CD4-positive, alpha-beta T cell treated with Interleukin-12 subunit alpha and Interleukin-12 subunit beta, for 1 hour (primary cell): ENCODE data around the gene EFNB2.

Experiments used
- DNase-seq: peaks from one replicate; pipeline ENCODE4 v3.0.0-alpha.2; 2020

The EFNB2 gene

DNA sequence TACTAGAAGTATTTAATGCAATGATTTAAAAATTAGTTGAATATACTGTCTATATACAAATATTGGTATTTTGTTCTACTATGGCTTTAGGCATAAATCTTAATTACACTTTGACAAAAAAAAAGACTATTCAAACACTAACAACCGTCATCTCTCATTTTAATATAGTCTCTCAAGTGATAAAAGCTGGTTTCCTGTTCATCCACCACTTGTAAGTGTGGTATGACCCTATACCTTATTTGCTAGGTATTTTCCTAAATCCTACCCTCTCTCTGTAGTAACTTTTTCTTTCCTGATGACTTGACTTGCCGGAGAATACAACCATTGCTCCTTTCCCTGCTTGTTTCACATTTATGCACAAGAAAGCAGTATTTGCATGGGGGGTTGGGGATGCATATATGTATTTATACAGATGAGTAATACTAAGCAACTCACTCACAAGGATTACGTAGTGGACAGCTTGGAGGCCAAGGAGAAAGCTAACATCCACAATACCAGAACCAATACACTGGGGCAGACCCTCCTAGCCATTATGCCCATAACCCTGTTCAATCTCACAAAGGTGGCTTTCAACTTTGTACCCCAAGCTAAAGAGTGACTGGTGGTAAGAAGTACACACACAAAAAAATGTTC, 12.7 kb upstream of the EFNB2 start:
- DNase-seq, result no peak

DNA sequence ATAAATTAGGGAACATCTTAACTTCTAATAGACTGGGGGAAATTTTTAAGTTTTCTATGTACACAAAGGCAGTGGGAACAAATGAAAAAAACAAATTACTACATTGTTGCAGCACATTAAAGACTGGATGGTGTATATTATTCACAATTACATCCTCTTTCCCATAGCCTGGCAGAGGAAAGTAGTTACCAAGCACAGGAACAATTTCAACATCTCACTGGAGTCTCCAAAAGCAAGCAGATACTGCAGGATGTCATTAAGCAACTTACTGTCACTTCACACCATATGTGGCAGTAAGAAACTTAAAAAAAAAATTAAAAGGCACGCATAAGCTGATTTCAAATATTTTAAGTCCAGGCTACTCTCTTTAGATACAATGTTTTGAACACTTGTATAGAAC, 6.4 kb upstream of the EFNB2 start:
- no peak for DNase-seq

DNA sequence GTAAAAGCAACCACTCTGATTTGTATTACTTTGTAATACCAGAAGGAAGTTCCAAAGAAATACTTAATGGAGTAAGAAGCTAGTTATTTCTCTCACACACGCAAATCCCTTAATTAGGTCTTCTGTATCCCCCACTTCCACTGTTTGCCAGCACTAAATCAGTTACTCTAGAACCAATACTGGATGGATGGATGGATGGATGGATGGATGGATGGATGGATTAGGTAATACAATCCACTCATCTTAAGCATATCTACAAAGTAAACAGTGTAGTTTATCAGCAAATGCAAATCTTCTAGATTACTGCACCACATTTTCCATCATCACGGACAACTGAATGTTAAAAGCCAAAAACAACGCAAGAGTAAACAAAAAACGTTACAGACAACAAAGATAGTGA, 5.2 kb upstream of the EFNB2 start:
- DNase-seq, result no peak

DNA sequence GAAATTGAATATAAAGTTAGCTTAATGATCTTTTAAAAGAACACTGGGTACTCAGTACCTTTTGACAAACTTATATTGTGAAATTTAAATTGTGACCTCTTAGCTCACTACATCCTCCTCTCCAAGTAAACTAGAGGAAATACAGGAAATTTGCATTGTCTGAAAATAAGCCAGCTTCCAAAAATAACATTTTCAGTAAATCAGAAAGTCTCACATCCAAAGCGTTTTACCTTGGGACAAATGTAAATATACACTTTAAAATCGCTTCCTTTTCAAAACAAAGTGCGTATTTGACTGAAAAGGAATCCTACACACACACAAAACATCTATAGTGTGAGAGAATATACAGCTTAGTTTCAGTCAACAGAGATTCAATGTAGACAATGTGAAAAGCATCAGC, 2.1 kb upstream of the EFNB2 start:
- no peak for DNase-seq

DNA sequence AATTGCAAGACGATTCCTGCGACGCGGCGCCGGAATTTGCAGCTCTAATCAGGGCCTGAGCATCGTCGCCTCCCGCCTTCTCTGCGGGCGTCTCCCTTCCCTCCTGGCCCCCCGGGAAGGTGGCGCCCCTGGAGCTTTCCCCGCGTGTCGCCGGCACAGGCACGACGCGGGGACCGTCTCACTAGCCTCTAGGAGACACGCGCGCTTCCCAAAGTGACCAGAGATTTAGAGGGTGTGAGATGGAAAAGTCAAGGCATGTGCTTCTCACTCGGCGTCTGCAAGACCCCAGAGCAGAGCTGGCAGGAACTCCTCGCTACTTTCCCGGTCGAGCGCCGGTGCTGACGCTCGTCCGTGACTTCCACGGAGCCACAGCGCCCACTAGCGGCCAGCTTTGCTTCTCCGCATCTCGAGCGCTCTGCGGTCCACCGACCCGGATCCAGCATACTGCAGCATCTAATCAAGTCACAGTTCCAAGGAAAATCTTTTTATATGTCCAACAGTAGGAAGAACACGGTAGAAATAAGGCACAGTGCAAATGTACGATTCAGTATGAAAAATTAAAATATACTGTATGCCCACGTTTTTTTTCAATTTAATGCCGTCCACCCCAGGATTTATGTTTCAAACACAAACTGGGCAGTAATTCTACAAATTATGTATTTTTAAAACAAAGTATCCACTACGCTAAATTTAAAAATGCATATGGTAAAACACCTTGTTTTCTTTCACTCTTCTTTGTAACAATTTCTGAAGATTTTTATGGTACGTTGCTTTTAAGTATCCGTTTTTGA, 977 bp upstream of the EFNB2 start:
- DNase-seq, result peak; percentile 87

DNA sequence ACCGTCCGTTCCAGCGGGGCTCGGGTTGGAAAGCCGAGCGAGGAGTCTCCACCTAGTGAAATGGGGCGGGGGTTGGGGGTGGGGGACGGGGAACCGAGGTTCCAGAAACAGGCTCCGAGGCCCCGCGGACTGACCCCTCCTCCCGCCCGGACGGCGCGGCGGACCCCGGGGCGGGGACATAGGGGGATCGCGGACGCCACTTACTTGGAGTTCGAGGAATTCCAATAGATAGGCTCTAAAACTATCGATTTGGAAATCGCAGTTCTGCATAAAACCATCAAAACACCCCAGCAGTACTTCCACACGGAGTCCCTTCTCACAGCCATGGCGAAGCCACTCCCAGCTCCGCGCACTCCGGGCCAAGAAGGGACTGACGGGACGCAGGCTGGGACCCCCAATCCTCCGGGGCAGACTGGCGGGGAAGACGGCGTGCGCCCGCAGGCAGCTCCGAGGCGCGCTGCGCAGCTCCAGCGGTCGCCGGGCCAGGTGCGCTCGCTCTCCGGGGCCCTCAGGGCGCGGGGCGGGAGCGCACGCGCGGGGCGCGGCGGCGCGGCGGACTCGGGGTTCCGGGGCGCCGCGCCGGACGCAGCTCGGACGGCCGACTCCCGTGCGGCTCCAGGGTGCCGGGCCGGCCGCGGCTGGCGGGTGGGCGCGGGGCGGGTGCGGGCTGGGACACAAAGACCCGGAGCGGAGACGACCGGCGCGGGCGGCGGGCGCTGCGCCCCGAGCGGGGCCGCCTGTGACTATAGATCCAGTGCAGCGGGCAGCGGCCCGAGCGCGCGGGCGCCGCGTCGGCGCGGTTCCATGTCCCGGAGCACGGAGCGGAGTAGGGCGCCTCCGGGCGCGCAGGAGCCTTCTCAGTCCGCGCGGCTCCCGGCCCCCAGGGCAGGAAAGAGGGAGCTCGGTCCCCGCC, 567 bp downstream of the EFNB2 start:
- peak; percentile 9 for DNase-seq

DNA sequence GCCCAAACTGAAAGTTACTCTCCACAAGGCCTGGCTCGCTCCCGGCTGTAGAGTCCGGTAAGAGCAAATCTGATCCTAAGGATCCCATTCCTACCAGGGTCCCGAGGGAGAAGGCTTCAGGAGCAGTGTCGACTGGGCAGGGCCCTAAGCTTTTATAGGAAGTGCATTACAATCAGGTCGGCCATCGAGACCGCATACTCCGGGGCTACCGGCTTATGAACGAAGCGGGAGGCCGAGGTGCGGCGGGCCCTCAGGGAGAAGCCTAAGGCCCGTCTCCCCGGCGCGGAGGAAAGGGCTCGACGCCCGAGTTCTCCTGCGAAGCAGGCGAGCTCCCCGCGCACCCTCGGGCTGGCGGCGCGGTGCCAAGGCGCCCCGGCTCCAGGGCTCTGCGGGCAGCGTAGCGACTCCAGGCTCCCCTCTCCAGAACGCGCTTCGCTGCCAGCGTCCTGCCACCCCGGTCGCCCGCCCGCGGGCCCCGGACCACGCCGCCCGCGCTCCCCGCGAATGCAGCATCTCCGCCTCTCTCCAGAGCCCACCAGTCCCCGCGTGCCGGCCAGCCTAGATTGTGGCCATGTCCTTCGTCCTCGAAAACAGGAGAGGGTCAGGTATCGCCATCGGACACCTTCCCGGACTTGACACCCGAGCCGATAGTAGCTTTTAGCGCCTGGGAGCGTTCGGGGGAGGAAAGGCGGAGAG, 1.4 kb downstream of the EFNB2 start:
- DNase-seq, result peak; percentile 11

DNA sequence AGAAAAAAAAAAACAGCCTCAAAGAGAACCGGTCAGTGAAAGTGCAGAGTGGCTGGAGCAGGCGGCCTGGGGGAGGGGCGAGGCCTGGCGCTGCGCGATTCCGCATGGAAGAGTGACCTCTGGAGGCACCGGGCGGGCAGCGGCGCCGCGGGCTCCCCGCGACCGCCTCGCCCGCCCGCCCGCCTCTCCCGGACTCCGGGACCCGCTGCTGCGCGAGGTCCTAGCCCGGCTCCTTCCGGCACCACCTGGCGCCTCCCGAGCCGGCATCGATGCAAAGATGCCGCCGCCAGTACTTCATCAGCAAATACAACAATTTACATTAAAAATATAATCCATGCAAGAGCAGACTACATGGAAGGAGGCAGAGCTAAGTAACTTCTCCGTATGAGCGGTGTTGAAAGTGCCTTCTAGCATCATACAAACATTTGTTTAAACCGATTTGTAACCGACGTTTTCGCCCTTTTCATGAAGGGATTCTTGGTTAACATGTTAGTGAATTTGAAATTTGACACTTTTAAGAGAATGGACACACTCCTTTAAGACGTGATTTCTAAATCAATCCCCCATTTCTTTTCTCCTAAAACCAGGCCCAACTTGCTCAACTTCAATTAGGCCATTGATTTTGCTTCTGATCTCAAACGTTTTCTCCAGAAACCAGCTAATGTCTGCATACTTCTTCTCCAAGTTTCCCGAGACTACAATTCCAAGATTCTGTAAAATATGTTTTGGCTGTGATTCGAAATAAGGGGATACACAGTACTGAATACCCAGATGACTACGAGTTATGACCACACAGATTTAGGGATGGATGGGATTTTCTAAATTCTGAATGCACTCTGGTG, 2.1 kb downstream of the EFNB2 start:
- peak; percentile 13 for DNase-seq

DNA sequence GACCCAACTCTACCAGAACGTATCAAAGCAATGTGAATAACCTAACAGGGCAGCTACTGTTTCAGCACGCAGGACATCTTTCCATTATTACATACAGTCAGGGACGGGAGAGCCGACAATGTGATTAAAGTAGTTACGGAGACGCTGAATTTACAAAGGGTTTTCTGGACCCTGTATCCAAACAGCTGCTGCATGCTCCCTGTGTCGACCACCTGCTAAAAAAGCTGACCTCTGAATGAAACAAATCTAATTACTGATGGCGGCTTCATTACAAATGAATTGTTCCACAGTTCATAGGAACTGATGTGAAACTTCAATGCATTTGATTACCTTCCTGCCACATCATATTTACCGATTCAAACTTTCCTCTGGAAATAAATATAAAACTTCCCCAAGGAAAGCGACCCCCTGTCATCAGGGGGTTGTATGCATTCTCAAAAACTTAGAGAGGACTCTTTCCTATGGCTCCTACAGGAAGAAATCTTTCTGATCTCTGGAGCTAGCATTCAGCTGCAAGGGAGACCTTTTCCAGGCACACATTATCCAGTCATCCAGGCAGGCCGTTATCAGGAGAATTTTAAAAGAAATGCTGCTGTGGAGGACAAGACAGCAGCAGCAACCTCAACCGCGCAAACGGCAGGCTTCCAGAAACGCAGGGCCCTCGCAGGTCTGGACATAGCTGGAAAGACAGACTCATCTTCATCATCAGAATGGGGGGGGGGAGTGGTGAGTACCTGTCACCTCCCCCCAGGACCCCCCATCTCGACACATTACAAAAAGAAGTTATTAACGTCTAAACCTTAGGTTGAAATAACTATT, 3.1 kb downstream of the EFNB2 start:
- DNase-seq, result no peak

DNA sequence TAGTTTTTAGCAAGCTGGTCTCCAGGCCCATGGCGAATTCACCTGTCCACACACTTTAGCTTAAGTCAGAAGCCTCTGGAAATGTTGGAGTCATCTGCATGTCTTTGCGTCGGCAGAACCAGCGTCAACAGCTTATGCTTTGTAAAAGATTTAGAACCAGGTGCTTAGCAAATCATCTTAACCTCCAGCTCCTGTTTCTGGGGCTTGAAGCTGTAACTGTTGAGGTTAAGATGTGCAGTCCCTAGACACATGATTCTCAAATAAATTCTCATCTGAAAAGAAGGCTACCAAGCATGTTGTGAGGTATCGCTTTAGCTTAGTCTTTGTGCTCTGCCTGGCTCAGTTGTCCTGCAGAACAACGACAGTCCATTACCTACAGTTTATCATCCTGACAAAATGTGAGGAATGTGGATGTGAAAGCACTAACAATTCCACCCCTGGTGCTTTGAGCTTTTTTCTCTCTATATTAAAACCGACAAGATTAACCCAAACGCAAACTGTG, 4.4 kb downstream of the EFNB2 start:
- no peak for DNase-seq

DNA sequence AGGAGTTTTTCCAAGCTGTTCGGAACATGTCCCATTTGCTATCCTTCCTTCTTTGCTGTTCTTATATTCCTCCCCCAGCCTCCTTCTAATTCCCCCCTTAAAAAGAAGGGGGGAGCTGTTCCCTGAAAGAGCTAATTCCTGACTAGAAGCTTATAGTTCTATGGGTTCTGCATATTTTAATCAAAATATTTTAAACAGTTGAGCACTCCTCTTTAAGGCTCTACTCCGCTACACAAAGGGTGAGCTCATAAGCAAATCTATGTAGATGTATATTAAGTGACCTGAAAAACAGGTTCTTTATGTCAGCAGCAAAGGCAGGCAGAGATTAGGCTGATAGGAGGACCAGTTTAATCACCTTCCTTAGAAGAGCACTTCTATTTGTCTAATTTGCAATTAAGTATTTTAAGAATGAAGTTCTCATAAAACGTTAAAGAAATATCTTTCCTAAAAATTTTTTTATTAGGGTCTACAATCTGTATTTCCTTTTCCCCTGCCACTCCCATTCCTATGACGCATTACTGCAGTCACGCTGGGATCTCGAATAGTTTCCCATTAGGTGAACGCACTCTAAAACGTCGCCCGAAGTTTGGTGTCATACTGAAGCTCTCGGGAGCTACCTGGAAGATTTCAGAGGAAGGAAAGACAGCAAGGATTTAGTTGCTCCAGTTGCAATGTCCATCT, 5.2 kb downstream of the EFNB2 start:
- DNase-seq, result no peak

DNA sequence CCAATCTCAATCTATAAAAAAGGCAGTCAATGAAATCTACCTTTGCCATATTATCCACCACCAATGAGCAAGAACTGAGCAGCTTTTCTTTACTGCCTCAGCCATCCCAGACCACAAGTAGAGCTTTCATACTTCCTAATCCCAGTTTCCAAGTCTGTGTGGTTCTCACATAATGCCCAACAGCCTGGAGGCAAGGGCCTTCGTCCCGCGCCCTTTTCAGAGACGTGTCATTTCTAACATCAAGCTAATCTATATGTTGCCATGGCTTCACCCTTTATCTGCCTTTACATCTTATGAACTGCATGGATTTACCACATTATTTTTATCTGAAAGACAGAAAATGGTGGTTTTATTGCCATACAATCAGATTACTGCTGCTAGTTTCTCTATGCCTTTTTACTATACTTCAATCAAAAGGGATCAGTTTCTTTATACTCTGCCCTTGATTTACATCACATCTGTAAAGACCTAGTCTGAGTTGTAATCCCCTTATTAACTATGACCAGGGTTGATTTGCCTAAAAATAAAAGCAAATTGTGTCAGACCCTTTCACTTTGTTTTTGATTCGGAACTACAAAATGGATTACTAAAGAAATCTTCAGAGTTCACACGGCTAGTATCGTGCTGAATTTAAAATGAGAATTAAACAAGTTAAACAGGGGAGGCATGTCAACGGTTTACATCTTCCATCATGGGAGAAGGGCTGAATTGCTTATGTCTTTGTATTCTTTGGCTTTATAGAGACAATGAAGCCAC, 5.9 kb downstream of the EFNB2 start:
- no peak for DNase-seq

DNA sequence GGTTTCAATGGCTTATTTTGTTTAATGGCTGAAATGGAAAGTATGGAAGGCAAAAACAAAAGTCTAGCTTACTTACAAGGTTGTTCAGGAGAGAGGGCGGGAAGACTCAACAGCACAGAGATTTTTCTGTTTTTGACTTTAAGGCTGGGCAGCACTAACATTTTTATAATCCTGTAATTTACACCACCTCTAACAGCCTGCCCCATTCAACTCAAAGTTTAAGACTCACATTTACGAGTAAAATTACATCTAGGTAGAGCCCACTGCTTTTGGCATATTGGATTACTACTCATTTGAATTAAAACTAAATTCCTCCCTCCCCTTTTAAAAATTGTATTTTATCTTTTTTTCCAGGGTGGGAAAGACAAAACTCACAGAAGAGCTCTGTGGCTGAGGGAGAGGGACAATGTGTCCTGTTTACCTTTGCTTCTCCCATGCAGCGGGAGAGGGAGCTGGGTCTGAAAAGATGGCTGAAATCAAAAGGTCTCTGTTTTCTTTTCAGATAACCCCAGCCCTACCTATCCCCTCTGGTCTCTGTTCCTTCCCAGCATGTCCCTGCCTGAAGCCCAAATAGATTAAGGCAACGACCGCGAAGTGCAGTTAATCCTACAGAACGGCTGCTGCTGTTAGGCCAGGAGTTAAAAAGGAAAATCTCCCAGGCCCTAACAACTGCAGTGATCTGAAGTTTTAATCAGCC, 6.6 kb downstream of the EFNB2 start:
- no peak for DNase-seq

DNA sequence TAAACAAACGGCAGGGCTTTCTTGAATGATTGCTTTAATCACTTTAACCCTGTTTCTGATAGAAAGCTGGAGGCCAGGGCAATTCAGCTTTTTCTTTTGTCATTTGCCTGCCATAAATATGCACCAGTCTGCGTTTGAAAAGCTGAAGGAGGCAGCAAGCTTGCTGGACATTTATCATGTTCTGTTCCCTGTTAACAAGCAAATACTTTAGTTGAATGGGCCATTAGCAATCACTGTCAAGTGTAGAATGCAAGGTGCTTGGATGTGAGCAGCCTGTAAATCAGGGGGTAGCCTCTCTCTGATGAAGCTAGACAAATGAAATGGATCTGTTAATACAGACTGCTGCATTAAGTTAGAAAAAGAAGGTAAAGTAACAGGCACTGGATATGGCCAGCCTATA, 7.6 kb downstream of the EFNB2 start:
- DNase-seq, result no peak

DNA sequence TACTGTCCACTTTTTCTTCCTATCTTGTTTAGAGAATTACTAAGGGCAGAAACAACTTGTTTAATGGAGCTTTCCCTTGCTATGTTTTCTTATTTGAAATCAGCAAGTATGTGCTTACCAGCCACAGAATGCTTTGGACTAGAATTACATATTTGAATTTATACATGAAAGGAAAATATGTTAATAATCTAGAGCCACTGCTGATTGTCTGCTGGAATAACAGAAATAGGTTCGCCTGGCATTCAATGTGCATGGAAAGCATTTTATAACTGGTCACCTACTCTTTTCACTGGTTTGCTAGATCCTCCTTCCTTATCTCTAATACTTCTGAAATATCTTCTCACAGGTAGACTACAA, 8.0 kb downstream of the EFNB2 start:
- no peak for DNase-seq

DNA sequence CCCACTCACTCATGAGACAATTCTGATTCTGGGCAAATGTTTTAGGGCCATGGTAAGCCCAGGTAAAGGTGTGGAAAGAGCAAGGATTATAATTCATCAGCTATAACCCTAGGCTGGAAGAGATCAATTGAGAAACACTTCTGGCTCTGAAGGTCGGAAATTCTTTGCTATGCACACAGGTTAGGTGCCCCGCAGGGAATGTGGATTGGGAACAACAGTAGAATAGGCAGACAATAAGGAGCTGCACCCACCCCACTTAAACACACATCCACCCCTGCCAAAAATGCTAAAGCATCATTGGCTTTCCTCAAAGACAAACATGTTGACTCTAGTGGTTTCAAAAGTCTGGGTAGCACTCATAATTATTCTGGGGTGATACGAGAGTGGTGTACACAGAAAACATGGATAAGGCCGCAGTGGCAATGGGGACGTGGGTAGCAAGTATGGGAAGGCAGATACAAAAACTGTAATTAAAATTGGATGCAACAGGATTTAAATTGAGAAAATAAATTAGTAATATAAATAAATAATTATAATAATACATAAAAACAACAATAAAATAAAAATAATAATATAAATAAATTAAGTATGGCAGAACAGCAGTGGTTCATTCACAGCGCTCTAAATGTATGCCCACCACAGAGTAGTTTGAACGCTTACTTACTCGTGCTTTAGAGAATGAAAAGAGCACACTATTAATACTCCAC, 8.6 kb downstream of the EFNB2 start:
- DNase-seq, result no peak

DNA sequence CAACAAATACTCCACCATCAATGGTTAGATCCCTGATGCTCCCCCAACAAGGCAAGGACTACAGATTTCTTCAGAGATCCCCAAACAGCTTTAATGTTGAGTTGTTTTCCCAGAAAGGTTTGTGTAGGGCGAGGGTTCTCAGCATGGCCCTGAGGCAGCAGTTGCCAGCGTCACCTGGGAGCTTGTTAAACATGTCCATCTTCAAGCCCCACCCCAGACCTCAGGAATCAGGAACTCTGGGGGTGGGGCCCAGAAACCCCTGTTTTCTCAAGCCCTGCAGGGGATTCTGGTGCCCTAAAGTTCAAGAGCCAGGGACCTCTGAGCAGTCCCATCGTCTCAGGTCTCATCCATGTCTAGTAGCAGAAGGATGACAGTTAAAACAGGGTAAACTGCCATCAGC, 9.6 kb downstream of the EFNB2 start:
- no peak for DNase-seq

DNA sequence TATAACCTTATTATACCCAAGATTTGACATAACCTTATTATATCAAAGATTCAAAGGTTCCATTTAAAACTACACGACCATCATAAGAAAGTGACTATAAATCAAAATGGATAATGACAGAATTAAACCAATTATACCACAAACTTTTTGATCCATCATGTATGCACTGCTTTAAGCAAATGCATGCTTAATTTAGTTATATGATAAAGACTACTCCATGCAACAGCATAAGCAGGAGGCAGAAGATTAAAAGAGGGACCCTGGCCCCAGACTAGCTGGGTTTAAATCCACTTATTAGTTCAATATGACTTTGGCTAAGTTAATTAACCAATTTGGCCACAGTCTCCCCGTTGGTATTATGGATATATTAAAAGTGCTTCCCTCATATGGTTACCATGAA, 11.4 kb downstream of the EFNB2 start:
- DNase-seq, result no peak
